GM21367 (cell line): ENCODE data around the gene GRHPR.
"Not testable (repeated sequence)": the region's sequence is repeated elsewhere in the genome, so short reads cannot be mapped to it uniquely, and the experiment has no call there.

ENCODE experiments used
- ATAC-seq: cut with Tn5 transposase; IDR thresholded peaks from one replicate; pipeline ENCODE4 v1.9.1; 2021; ENCODE audit not compliant: unreplicated experiment

The GRHPR gene

GRCh38 chr9:37422289-37423104, at the start of gene GRHPR:
GRHPR (plus strand) TSS chr9:37422696; CDS start chr9:37422751, 55 bp downstream.
- ATAC-seq = peak; percentile 87

GRCh38 chr9:37372839-37373238, 49.7 kb upstream of the GRHPR start:
- no peak for ATAC-seq

- no peak for ATAC-seq
Observed at GRCh38 chr9:37373621-37374020, 48.9 kb upstream of the GRHPR start.

GRCh38 chr9:37374892-37375291, 47.6 kb upstream of the GRHPR start:
- ATAC-seq = no peak

GRCh38 chr9:37377688-37378612, 44.5 kb upstream of the GRHPR start:
- ATAC-seq = no peak

- no peak for ATAC-seq
Observed at GRCh38 chr9:37378613-37379004, 43.9 kb upstream of the GRHPR start.

- no peak for ATAC-seq
Observed at GRCh38 chr9:37379835-37380234, 42.7 kb upstream of the GRHPR start.

- no peak for ATAC-seq
Observed at GRCh38 chr9:37380570-37380969, 41.9 kb upstream of the GRHPR start.

GRCh38 chr9:37381094-37381741, 41.3 kb upstream of the GRHPR start:
- ATAC-seq = no peak

GRCh38 chr9:37382161-37382981, 40.1 kb upstream of the GRHPR start:
- no peak for ATAC-seq

- ATAC-seq = no peak
Observed at GRCh38 chr9:37382982-37383357, 39.5 kb upstream of the GRHPR start.

GRCh38 chr9:37383393-37383792, 39.1 kb upstream of the GRHPR start:
- ATAC-seq = no peak

- ATAC-seq = no peak
Observed at GRCh38 chr9:37383876-37384746, 38.4 kb upstream of the GRHPR start.

- no peak for ATAC-seq
Observed at GRCh38 chr9:37385286-37385685, 37.2 kb upstream of the GRHPR start.

GRCh38 chr9:37386988-37387387, 35.5 kb upstream of the GRHPR start:
- ATAC-seq = no peak

- ATAC-seq = peak; percentile 73
Observed at GRCh38 chr9:37390759-37391158, 31.7 kb upstream of the GRHPR start.

- no peak for ATAC-seq
Observed at GRCh38 chr9:37392272-37392671, 30.2 kb upstream of the GRHPR start.

GRCh38 chr9:37395229-37395628, 27.3 kb upstream of the GRHPR start:
- no peak for ATAC-seq

GRCh38 chr9:37395663-37396062, 26.8 kb upstream of the GRHPR start:
- ATAC-seq = no peak

GRCh38 chr9:37397948-37398347, 24.5 kb upstream of the GRHPR start:
- ATAC-seq = not testable (repeated sequence)
